ENCODE measurements around the gene LRP2.

DNA sequence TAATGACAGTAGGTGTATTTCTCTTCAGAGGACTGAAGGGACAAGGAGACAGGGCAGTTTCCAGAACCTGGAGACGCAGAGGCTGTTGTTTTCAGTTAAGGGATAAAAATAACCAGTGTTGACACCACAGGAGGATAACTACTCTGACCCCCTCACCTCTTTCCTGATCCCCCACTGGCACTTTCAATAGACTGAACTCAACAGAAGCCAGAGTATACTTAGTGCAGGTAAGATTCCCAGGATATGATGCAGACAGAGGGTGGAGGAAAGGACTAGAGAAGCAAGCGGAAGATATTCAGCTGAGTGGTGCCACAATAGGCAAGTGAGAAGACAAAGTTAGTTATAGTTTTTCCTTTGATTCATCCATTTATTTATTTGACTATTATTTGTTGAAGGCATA, 273.2 kb downstream of the LRP2 start:
- TF ChIP-seq CTCF (IDR thresholded peaks at IDR 0.05; ENCODE audit: low read depth, low read length) = no peak
- no peak for TF ChIP-seq POLR2A (IDR thresholded peaks at IDR 0.05; ENCODE audit: extremely low read depth, insufficient read length)
- no peak for TF ChIP-seq MAX (IDR thresholded peaks at IDR 0.05; ENCODE audit: low read depth, low read length)

Measured in NB4 (cell line).